ENCODE data around the gene GPC3.

GRCh38 chrX:133868250-133868649, 117.1 kb downstream of the GPC3 start:
- TF ChIP-seq CTCF (IDR thresholded peaks at IDR 0.05) (no peak), POLR2A (IDR thresholded peaks at IDR 0.05) (no peak)
